Activated T-helper 1 cell treated with anti-CD3 and anti-CD28 coated beads, Interleukin-12 subunit alpha, Interleukin-12 subunit beta, Interleukin-2, Interleukin-4 antibody, amounts not matched to agents 30 ng/mL and 10 ng/mL and 1 ng/mL, durations not matched to agents 14 hours and 24 hours and 36 hours (primary cell): ENCODE results near the gene ADAMTS16. TPM values are rescaled to one million over a fixed set of nuclear protein-coding genes. Genes with fewer than 3 reads are reported as not detected.

Source experiments
- DNase-seq: peaks from one replicate; pipeline ENCODE4 v3.0.0; 2021; ENCODE audit warnings: low spot score
- H3K27ac Mint-ChIP-seq: one replicate; pipeline ENCODE4 v1.8.0; 2021; ENCODE audit warnings: mild to moderate bottlenecking, mixed read lengths
- H3K27me3 Mint-ChIP-seq: one replicate; pipeline ENCODE4 v1.8.0; 2022; ENCODE audit warnings: mild to moderate bottlenecking, moderate library complexity, mixed read lengths; ENCODE audit not compliant: insufficient read depth
- H3K36me3 Mint-ChIP-seq: one replicate; pipeline ENCODE4 v1.8.0; 2021; ENCODE audit warnings: low read depth, mixed read lengths
- H3K4me1 Mint-ChIP-seq: one replicate; pipeline ENCODE4 v1.8.0; 2021; ENCODE audit warnings: low read depth, mixed read lengths
- H3K4me3 Mint-ChIP-seq: one replicate; pipeline ENCODE4 v1.8.0; 2021; ENCODE audit warnings: mild to moderate bottlenecking, moderate library complexity, mixed read lengths
- H3K9me3 Mint-ChIP-seq: one replicate; pipeline ENCODE4 v1.8.0; 2021; ENCODE audit warnings: mixed read lengths
- intact Hi-C: fragments of 100-400 bp; cut with micrococcal nuclease; formaldehyde crosslinking; loops from one replicate; pipeline ENCODE4 v1.15.1; 2024
- total RNA-seq: library from RNA; stranded (reverse); gene quantifications from 2 replicates; pipeline ENCODE4 v1.2.3, GENCODE V29; 2022

The ADAMTS16 gene
- total RNA-seq, 1 donor from 2014 or later = not detected

- H3K27me3 Mint-ChIP-seq = no peaks in the 10 kb centered on the region
- no peaks in the 10 kb centered on the region for H3K4me1 Mint-ChIP-seq
- no peaks in the 10 kb centered on the region for H3K36me3 Mint-ChIP-seq
- H3K9me3 Mint-ChIP-seq = no peaks in the 10 kb centered on the region
- H3K4me3 Mint-ChIP-seq = no peak overlapping the region
- H3K27ac Mint-ChIP-seq = no peak overlapping the region
- no peak for DNase-seq
- intact Hi-C loops = no loop called here
Observed at GRCh38 chr5:5199495-5199894, 59.4 kb downstream of the ADAMTS16 start.

- Mint-ChIP-seq H3K27ac (no peak overlapping the region), H3K4me3 (no peak overlapping the region), H3K4me1 (no peaks in the 10 kb centered on the region), H3K9me3 (no peaks in the 10 kb centered on the region), H3K36me3 (no peaks in the 10 kb centered on the region), H3K27me3 (no peaks in the 10 kb centered on the region)
- intact Hi-C loops = no loop called here
- DNase-seq = no peak
Observed at GRCh38 chr5:5200133-5200532, 60.0 kb downstream of the ADAMTS16 start.

DNA sequence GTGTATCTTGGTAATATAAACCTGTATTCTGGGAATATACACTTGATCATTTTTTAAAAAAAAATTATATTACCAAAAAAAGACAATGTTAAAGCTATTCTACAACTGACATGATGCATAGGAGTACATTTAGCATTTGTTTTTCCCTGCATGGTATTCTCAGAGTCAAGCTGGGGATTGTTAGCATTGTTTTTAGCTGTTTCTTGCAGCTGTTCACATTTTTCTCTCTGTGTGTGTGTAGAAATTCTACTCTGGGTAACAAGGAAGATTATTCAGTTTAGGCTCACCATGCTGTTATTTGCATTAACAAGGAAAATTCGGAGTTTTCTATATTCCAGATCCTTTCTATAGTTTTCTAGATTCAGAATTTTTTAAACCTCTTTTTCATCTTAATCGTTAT lies 62.2 kb downstream of the ADAMTS16 start:
- no peak for DNase-seq
- no peaks in the 10 kb centered on the region for H3K27me3 Mint-ChIP-seq
- no peaks in the 10 kb centered on the region for H3K4me1 Mint-ChIP-seq

GRCh38 chr5:5203451-5203850 lies 63.3 kb downstream of the ADAMTS16 start:
- DNase-seq = no peak
- H3K36me3 Mint-ChIP-seq = no peaks in the 10 kb centered on the region
- no peak overlapping the region for H3K4me3 Mint-ChIP-seq
- no peaks in the 10 kb centered on the region for H3K27me3 Mint-ChIP-seq
- no peaks in the 10 kb centered on the region for H3K4me1 Mint-ChIP-seq
- intact Hi-C loops = no loop called here
- H3K9me3 Mint-ChIP-seq = no peaks in the 10 kb centered on the region
- H3K27ac Mint-ChIP-seq = no peak overlapping the region

More for the DNA sequence above, 62.2 kb downstream of the ADAMTS16 start:
- Mint-ChIP-seq H3K4me3 (no peak overlapping the region), H3K36me3 (no peaks in the 10 kb centered on the region), H3K27ac (no peak overlapping the region), H3K9me3 (no peaks in the 10 kb centered on the region)
- intact Hi-C loops = no loop called here

GRCh38 chr5:5207828-5208227 lies 67.7 kb downstream of the ADAMTS16 start:
- intact Hi-C loops = no loop called here
- Mint-ChIP-seq H3K36me3 (no peaks in the 10 kb centered on the region), H3K27me3 (no peaks in the 10 kb centered on the region), H3K4me1 (no peaks in the 10 kb centered on the region), H3K4me3 (no peak overlapping the region), H3K27ac (no peak overlapping the region), H3K9me3 (no peaks in the 10 kb centered on the region)
- DNase-seq = no peak

DNA sequence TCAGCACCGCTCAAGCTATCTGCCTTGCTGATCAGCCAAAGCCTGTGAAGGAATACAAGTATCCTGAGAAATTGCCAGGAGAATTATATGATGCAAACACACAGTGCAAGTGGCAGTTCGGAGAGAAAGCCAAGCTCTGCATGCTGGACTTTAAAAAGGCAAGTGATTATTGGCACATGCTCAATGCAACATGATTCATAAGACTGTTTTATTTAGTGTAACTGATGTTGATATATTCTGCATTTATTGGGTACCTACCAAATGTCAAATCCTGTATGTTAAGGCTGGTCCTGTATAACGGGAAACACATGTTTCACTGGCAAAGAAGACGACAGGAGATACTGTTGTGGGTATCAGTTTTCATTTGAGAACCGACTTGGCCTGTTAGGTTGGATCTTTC lies 69.0 kb downstream of the ADAMTS16 start:
- Mint-ChIP-seq H3K9me3 (no peaks in the 10 kb centered on the region), H3K36me3 (no peaks in the 10 kb centered on the region), H3K4me3 (no peak overlapping the region), H3K27ac (no peak overlapping the region), H3K4me1 (no peaks in the 10 kb centered on the region), H3K27me3 (no peaks in the 10 kb centered on the region)
- no peak for DNase-seq
- intact Hi-C loops = no loop called here

DNA sequence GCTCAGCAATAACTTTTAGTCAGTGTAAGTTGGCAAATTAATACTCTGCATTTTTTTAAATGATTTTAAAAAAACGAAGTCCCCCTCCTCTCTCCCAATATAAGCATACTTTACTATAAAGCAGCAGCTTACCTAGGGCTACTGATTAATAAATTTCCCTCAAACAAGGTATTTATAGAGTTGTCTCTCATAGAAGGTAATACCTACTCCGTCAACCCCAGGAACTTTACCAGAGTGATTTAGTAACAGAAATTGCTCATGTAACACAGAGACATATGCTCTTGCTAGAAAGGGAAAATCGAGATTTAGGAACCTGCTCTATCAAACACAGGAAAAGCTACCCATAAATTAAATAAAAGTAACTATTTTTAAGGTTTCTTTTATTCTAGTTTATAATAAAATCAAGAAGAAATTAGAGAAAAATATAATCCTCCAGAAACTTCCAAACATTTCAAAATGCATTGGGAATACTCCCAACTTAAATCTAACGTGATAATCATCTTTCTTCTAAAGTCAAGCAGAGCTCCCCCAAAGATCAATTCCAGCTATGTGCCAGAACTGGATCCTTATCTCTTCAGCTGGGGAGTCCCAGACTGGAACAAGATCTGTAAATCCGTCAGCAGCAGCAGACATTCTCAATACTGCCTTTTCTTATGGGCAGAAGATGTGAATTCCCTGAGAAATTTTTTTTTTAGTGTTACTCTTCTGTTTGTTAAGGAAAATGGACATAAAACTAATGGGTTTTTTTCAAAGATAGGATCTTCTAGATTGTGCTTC lies 69.6 kb downstream of the ADAMTS16 start:
- no peak overlapping the region for H3K4me3 Mint-ChIP-seq
- no peak overlapping the region for H3K27ac Mint-ChIP-seq
- H3K36me3 Mint-ChIP-seq = no peaks in the 10 kb centered on the region
- H3K9me3 Mint-ChIP-seq = no peaks in the 10 kb centered on the region
- DNase-seq = no peak
- no peaks in the 10 kb centered on the region for H3K4me1 Mint-ChIP-seq
- intact Hi-C loops = no loop called here
- no peaks in the 10 kb centered on the region for H3K27me3 Mint-ChIP-seq

DNA sequence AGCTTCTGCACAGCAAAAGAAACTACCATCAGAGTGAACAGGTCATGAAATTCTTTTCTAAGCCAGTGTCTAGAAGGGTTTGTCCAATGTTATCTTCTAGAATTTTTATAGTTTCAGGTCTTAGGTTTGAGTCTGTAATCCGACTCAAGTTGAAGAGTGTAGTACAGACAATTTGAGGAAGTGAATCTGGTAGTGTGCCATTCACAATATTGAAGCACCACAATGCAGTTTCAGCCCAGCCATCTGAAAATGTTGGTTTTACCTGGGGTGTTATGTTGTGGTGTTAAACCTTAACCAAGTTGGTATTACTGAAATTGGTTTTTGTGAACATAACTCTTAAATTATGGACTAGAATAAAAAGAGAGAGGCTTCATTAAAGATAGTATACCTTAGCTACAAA lies 77.2 kb downstream of the ADAMTS16 start:
- intact Hi-C loops = no loop called here
- H3K27ac Mint-ChIP-seq = no peak overlapping the region
- H3K4me3 Mint-ChIP-seq = no peak overlapping the region
- no peak for DNase-seq
- no peaks in the 10 kb centered on the region for H3K9me3 Mint-ChIP-seq
- H3K36me3 Mint-ChIP-seq = no peaks in the 10 kb centered on the region
- no peaks in the 10 kb centered on the region for H3K27me3 Mint-ChIP-seq
- no peaks in the 10 kb centered on the region for H3K4me1 Mint-ChIP-seq

- H3K27me3 Mint-ChIP-seq = no peaks in the 10 kb centered on the region
- H3K4me3 Mint-ChIP-seq = no peak overlapping the region
- no peaks in the 10 kb centered on the region for H3K4me1 Mint-ChIP-seq
- intact Hi-C loops = no loop called here
- H3K9me3 Mint-ChIP-seq = no peaks in the 10 kb centered on the region
- H3K36me3 Mint-ChIP-seq = no peaks in the 10 kb centered on the region
- DNase-seq = no peak
- H3K27ac Mint-ChIP-seq = no peak overlapping the region
Observed at GRCh38 chr5:5218396-5218795, 78.3 kb downstream of the ADAMTS16 start.

GRCh38 chr5:5219541-5219940 lies 79.4 kb downstream of the ADAMTS16 start:
- Mint-ChIP-seq H3K27me3 (no peaks in the 10 kb centered on the region), H3K4me1 (no peaks in the 10 kb centered on the region), H3K9me3 (no peaks in the 10 kb centered on the region), H3K4me3 (no peak overlapping the region), H3K27ac (no peak overlapping the region), H3K36me3 (no peaks in the 10 kb centered on the region)
- intact Hi-C loops = no loop called here
- DNase-seq = no peak

DNA sequence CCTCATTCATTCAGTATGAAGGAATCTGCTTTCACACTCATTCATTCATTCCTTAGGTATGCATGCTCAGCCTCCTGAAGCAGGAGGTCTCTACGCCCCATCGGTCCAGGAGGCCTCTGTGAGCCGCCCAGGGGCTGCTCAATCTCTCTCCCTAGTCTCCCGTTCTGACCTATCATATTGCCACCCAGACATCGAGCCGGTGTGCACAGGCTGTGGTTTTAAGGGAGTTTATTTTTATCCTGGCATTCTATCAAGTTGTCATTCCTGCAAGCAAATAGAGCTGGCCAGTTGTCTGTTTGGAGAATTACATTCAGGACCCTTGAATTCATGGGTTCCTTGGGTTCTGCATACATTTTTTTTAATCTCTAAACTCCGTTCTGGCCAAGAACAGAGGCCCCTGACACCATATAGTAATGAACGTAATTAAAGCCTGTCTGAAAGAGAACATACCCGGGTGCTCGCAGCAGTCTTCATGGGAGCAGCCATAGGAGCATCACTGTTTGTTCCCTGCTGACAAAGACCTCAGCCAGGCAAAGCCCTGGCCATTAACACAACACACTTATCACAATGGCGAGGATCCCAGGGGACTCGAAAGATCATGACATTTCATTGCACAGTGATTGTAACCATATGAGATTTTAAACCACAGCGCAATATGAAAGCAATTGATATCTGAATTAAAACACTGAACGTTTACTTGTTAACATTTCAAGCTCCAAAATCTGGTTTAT lies 80.9 kb downstream of the ADAMTS16 start:
- Mint-ChIP-seq H3K27me3 (no peaks in the 10 kb centered on the region), H3K27ac (no peak overlapping the region), H3K4me1 (no peaks in the 10 kb centered on the region), H3K9me3 (no peaks in the 10 kb centered on the region), H3K4me3 (no peak overlapping the region), H3K36me3 (no peaks in the 10 kb centered on the region)
- intact Hi-C loops = no loop called here
- no peak for DNase-seq

GRCh38 chr5:5221724-5222123 lies 81.6 kb downstream of the ADAMTS16 start:
- H3K27me3 Mint-ChIP-seq = no peaks in the 10 kb centered on the region
- H3K4me1 Mint-ChIP-seq = no peaks in the 10 kb centered on the region
- no peak for DNase-seq
- H3K9me3 Mint-ChIP-seq = no peaks in the 10 kb centered on the region
- no peak overlapping the region for H3K27ac Mint-ChIP-seq
- no peak overlapping the region for H3K4me3 Mint-ChIP-seq
- H3K36me3 Mint-ChIP-seq = no peaks in the 10 kb centered on the region
- intact Hi-C loops = no loop called here

DNA sequence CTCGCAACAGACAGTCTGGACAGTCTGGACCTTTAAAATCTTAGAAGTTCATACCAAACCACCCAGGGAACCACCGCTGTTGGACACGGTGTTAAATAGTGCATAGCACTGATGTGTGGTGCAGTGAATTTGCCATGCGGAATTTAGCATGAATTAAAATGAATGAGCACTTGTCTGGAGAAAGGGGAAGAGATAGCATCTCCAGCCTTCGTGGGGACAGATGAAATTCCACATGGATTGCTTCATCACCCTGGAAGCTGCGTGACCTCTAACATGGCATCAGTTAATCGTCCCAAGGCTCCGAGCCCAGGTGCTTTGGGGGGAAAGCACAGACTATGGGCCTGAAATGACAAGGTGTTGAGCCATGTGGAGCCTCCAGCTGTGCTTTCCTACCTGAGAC lies 91.4 kb downstream of the ADAMTS16 start:
- Mint-ChIP-seq H3K27me3 (no peaks in the 10 kb centered on the region), H3K4me3 (no peak overlapping the region), H3K9me3 (no peaks in the 10 kb centered on the region), H3K36me3 (no peaks in the 10 kb centered on the region), H3K4me1 (no peaks in the 10 kb centered on the region), H3K27ac (no peak overlapping the region)
- intact Hi-C loops = no loop called here
- DNase-seq = no peak
